A673 (cell line): ENCODE measurements around the gene IL36B.

Source experiments
- CTCF ChIP-seq: fragments of 300-800, 200-600 bp; sonication (generic); conservative IDR thresholded peaks from 2 replicates; pipeline ENCODE4 v1.5.1; 2017; ENCODE audit warnings: low read depth, mild to moderate bottlenecking, antibody characterized with exemption, low read length, moderate library complexity, mixed read lengths
- EZH2 ChIP-seq: fragments of 200-600 bp; sonication (generic); IDR thresholded peaks from 2 replicates; pipeline ENCODE4 v1.6.1; 2017; ENCODE audit warnings: borderline replicate concordance, low read depth, mild to moderate bottlenecking, mixed read lengths, antibody characterized with exemption, low read length; ENCODE audit not compliant: poor library complexity, severe bottlenecking

- no peak for TF ChIP-seq CTCF
- no peak for TF ChIP-seq EZH2
These were observed 24.6 kb downstream of the IL36B start for GRCh38 chr2:113028112-113028511.
